Measurements from ENCODE around the gene MRPL2.

- TF ChIP-seq, protein P1, sequence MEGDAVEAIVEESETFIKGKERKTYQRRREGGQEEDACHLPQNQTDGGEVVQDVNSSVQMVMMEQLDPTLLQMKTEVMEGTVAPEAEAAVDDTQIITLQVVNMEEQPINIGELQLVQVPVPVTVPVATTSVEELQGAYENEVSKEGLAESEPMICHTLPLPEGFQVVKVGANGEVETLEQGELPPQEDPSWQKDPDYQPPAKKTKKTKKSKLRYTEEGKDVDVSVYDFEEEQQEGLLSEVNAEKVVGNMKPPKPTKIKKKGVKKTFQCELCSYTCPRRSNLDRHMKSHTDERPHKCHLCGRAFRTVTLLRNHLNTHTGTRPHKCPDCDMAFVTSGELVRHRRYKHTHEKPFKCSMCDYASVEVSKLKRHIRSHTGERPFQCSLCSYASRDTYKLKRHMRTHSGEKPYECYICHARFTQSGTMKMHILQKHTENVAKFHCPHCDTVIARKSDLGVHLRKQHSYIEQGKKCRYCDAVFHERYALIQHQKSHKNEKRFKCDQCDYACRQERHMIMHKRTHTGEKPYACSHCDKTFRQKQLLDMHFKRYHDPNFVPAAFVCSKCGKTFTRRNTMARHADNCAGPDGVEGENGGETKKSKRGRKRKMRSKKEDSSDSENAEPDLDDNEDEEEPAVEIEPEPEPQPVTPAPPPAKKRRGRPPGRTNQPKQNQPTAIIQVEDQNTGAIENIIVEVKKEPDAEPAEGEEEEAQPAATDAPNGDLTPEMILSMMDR (IDR thresholded peaks at IDR 0.05) = no peak
- no peak for TF ChIP-seq POLR2AphosphoS5 (IDR thresholded peaks at IDR 0.05)
- no peak for TF ChIP-seq POLR2A (IDR thresholded peaks at IDR 0.05; ENCODE audit: low read depth)
These were observed 48.3 kb upstream of the MRPL2 start for GRCh38 chr6:43107344-43108062.

All from esophagus muscularis mucosa (tissue), 3 donors.